Measurements from ENCODE around the gene FXR2.
"Not testable (repeated sequence)": the region's sequence is repeated elsewhere in the genome, so short reads cannot be mapped to it uniquely, and the experiment has no call there.

The FXR2 gene

GRCh38 chr17:7626307-7626706 is 11.6 kb upstream of the FXR2 start:
- peak; percentile 37 to 69 for DNase-seq
- intact Hi-C loops (cut with DNase I; ENCODE audit: low total_unique reads), result loop anchor here (5.0 to 10.0 kb wide), 2 partner anchors 61 to 62 kb away; partner anchors contain the start of genes SENP3, TP53 and WRAP53
- Histone ChIP-seq H3K9me3 (no peaks in the 10 kb centered on the region), H3K27ac (peak overlapping the region in 1 of 2 donors; percentile 92), H3K36me3 (peaks cover 0 to 5% (median 3%) of the 10 kb centered on the region in 3 donors), H3K27me3 (no peaks in the 10 kb centered on the region), H3K4me1 (peaks cover 0 to 18% (median 9%) of the 10 kb centered on the region in 4 donors), H3K4me3 (no peak overlapping the region)
- no peak for TF ChIP-seq CTCF (IDR thresholded peaks at IDR 0.05)

GRCh38 chr17:7625749-7626148 is 11.1 kb upstream of the FXR2 start:
- not testable (repeated sequence) for H3K4me3 ChIP-seq, H3K27ac ChIP-seq, H3K27me3 ChIP-seq, H3K9me3 ChIP-seq, DNase-seq, H3K36me3 ChIP-seq
- intact Hi-C loops (cut with DNase I; ENCODE audit: low total_unique reads), result loop anchor here (5.0 to 10.0 kb wide), 2 partner anchors 61 to 62 kb away; partner anchors contain the start of genes SENP3, TP53 and WRAP53
- peaks cover 0 to 18% (median 9%) of the 10 kb centered on the region in 4 donors for H3K4me1 ChIP-seq

GRCh38 chr17:7623661-7624060 is 9.0 kb upstream of the FXR2 start:
- H3K36me3 ChIP-seq, result peaks cover 0 to 5% (median 3%) of the 10 kb centered on the region in 3 donors
- no peak overlapping the region for H3K27ac ChIP-seq
- peaks cover 0 to 18% (median 9%) of the 10 kb centered on the region in 4 donors for H3K4me1 ChIP-seq
- TF ChIP-seq CTCF (IDR thresholded peaks at IDR 0.05), result no peak
- DNase-seq, result no peak
- intact Hi-C loops (cut with DNase I; ENCODE audit: low total_unique reads), result loop anchor here (10.0 kb wide), 1 partner anchor 59 kb away; the partner anchor contains the start of gene SENP3
- no peaks in the 10 kb centered on the region for H3K27me3 ChIP-seq
- H3K4me3 ChIP-seq, result no peak overlapping the region
- no peaks in the 10 kb centered on the region for H3K9me3 ChIP-seq

GRCh38 chr17:7620835-7621234 is 6.1 kb upstream of the FXR2 start:
- Histone ChIP-seq H3K4me1 (no peaks in the 10 kb centered on the region), H3K9me3 (no peaks in the 10 kb centered on the region), H3K4me3 (no peak overlapping the region), H3K36me3 (peaks cover 0 to 2% (median under 1%) of the 10 kb centered on the region in 3 donors), H3K27me3 (no peaks in the 10 kb centered on the region), H3K27ac (no peak overlapping the region)
- intact Hi-C loops (cut with DNase I; ENCODE audit: low total_unique reads), result loop anchor here (10.0 kb wide), 1 partner anchor 56 kb away; the partner anchor contains the start of gene SENP3
- DNase-seq, result no peak
- TF ChIP-seq CTCF (IDR thresholded peaks at IDR 0.05), result no peak

GRCh38 chr17:7618608-7619007 is 3.9 kb upstream of the FXR2 start:
- intact Hi-C loops (cut with DNase I; ENCODE audit: low total_unique reads), result no loop called here
- no peak for TF ChIP-seq CTCF (IDR thresholded peaks at IDR 0.05)
- H3K27ac ChIP-seq, result no peak overlapping the region
- H3K36me3 ChIP-seq, result no peaks in the 10 kb centered on the region
- H3K4me3 ChIP-seq, result no peak overlapping the region
- no peaks in the 10 kb centered on the region for H3K27me3 ChIP-seq
- DNase-seq, result no peak
- no peaks in the 10 kb centered on the region for H3K9me3 ChIP-seq
- H3K4me1 ChIP-seq, result peaks cover 0 to 9% (median 4%) of the 10 kb centered on the region in 4 donors

- peaks cover 0 to 40% (median 27%) of the 10 kb centered on the region in 4 donors for H3K4me1 ChIP-seq
- intact Hi-C loops (cut with DNase I; ENCODE audit: low total_unique reads), result no loop called here
- TF ChIP-seq CTCF (IDR thresholded peaks at IDR 0.05), result no peak
- no peak for DNase-seq
- H3K36me3 ChIP-seq, result peaks cover 0 to 9% (median 0%) of the 10 kb centered on the region in 3 donors
- peak overlapping the region; percentile 83 to 87 for H3K27ac ChIP-seq
- peak overlapping the region; percentile 59 to 82 for H3K4me3 ChIP-seq
- H3K27me3 ChIP-seq, result no peaks in the 10 kb centered on the region
- H3K9me3 ChIP-seq, result no peaks in the 10 kb centered on the region
Measured at GRCh38 chr17:7615265-7615747, 609 bp upstream of the FXR2 start.

Measured in tibial artery (tissue), 4 donors.